SK-N-SH treated with all-trans-retinoic acid at 6 μM for 48 hours (cell line): ENCODE measurements around the gene EXOSC5.

Experiments used
- ATAC-seq: fragments of 200-7000 bp; cut with Tn5 transposase; 3 replicates; pipeline ENCODE4 v1.9.1; 2020; ENCODE audit warnings: mild to moderate bottlenecking, moderate library complexity
- ARNTL ChIP-seq: fragments of 450-650 bp; formaldehyde crosslinking; IDR thresholded peaks from 2 replicates; pipeline ENCODE4 v1.5.0; 2020; ENCODE audit warnings: low read depth, mild to moderate bottlenecking, moderate library complexity, borderline replicate concordance
- BACH2 ChIP-seq: fragments of 250-450 bp; sonication (Bioruptor Pico); IDR thresholded peaks from 2 replicates; pipeline ENCODE4 v1.9.0; 2021; ENCODE audit warnings: mild to moderate bottlenecking, borderline replicate concordance
- CREB5 ChIP-seq: fragments of 250-450 bp; sonication (Bioruptor Pico); IDR thresholded peaks from 2 replicates; pipeline ENCODE4 v1.5.1; 2020; ENCODE audit warnings: low read depth, mild to moderate bottlenecking, moderate library complexity
- CSDC2 ChIP-seq: fragments of 250-450 bp; sonication (Bioruptor Pico); IDR thresholded peaks from 2 replicates; pipeline ENCODE4 v1.5.0; 2020; ENCODE audit warnings: mild to moderate bottlenecking, moderate library complexity
- CSRNP3 ChIP-seq: fragments of 250-450 bp; sonication (Bioruptor Pico); IDR thresholded peaks from 2 replicates; pipeline ENCODE4 v1.5.1; 2021; ENCODE audit warnings: mild to moderate bottlenecking, moderate library complexity
- ESRRG ChIP-seq: fragments of 250-450 bp; sonication (Bioruptor Pico); IDR thresholded peaks from 2 replicates; pipeline ENCODE4 v1.6.1; 2021; ENCODE audit warnings: mild to moderate bottlenecking
- ISL1 ChIP-seq: fragments of 250-450 bp; sonication (Bioruptor Pico); IDR thresholded peaks from 2 replicates; pipeline ENCODE4 v2.1.2; 2022; ENCODE audit warnings: mild to moderate bottlenecking, moderate library complexity
- OSR1 ChIP-seq: fragments of 250-450 bp; sonication (Bioruptor Pico); IDR thresholded peaks from 2 replicates; pipeline ENCODE4 v1.8.0; 2022; ENCODE audit warnings: moderate library complexity, mild to moderate bottlenecking, inconsistent platforms
- POU6F1 ChIP-seq: fragments of 250-450 bp; sonication (Bioruptor Pico); IDR thresholded peaks from 2 replicates; pipeline ENCODE4 v1.8.0; 2021; ENCODE audit warnings: low read depth, mild to moderate bottlenecking, moderate library complexity, borderline replicate concordance
- PPARA ChIP-seq: fragments of 250-450 bp; sonication (Bioruptor Pico); IDR thresholded peaks from 2 replicates; pipeline ENCODE4 v1.5.0; 2020; ENCODE audit warnings: mild to moderate bottlenecking, borderline replicate concordance
- SNAI2 ChIP-seq: fragments of 250-450 bp; sonication (Bioruptor Pico); IDR thresholded peaks from 2 replicates; pipeline ENCODE4 v1.5.0; 2020; ENCODE audit warnings: mild to moderate bottlenecking, moderate library complexity
- TCF4 ChIP-seq: fragments of 250-450 bp; sonication (Bioruptor Pico); IDR thresholded peaks from 2 replicates; pipeline ENCODE4 v1.8.0; 2021; ENCODE audit warnings: mild to moderate bottlenecking, moderate library complexity, borderline replicate concordance
- TOX ChIP-seq: fragments of 250-450 bp; sonication (Bioruptor Pico); IDR thresholded peaks from 2 replicates; pipeline ENCODE4 v1.8.0; 2021; ENCODE audit warnings: mild to moderate bottlenecking, moderate library complexity, borderline replicate concordance
- TSHZ2 ChIP-seq: fragments of 250-450 bp; sonication (Bioruptor Pico); IDR thresholded peaks from 2 replicates; pipeline ENCODE4 v1.5.0; 2020; ENCODE audit warnings: mild to moderate bottlenecking, moderate library complexity
- ZFP3 ChIP-seq: fragments of 250-450 bp; sonication (Bioruptor Pico); IDR thresholded peaks from 2 replicates; pipeline ENCODE4 v1.5.0; 2020; ENCODE audit warnings: mild to moderate bottlenecking, moderate library complexity
- ZFP30 ChIP-seq: fragments of 450-650 bp; formaldehyde crosslinking; IDR thresholded peaks from 2 replicates; pipeline ENCODE4 v1.5.0; 2022; ENCODE audit warnings: mild to moderate bottlenecking, moderate library complexity
- ZNF565 ChIP-seq: fragments of 450-650 bp; formaldehyde crosslinking; conservative IDR thresholded peaks from 2 replicates; pipeline ENCODE4 v1.5.0; 2020; ENCODE audit warnings: low read depth, mild to moderate bottlenecking, moderate library complexity
- ZNF70 ChIP-seq: fragments of 450-650 bp; formaldehyde crosslinking; IDR thresholded peaks from 2 replicates; pipeline ENCODE4 v1.5.0; 2020; ENCODE audit warnings: mild to moderate bottlenecking, moderate library complexity
- ZNF8 ChIP-seq: fragments of 450-650 bp; formaldehyde crosslinking; IDR thresholded peaks from 2 replicates; pipeline ENCODE4 v1.5.0; 2020; ENCODE audit warnings: mild to moderate bottlenecking, moderate library complexity

The EXOSC5 gene

GRCh38 chr19:41420101-41420880, 23.1 kb upstream of the EXOSC5 start:
- ATAC-seq: no peak
- no peak for TF ChIP-seq SNAI2 (CRISPR knock-in tag)
- TF ChIP-seq CREB5 (CRISPR knock-in tag): no peak
- no peak for TF ChIP-seq ZFP3 (CRISPR knock-in tag)
- TF ChIP-seq TCF4 (CRISPR knock-in tag): no peak
- TF ChIP-seq POU6F1 (CRISPR knock-in tag): no peak
- TF ChIP-seq ZNF8 (CRISPR knock-in tag): no peak
- TF ChIP-seq TOX (CRISPR knock-in tag): no peak
- no peak for TF ChIP-seq OSR1 (CRISPR knock-in tag)
- no peak for TF ChIP-seq ISL1
- TF ChIP-seq ARNTL (CRISPR knock-in tag): no peak
- TF ChIP-seq PPARA: no peak
- no peak for TF ChIP-seq ZFP30
- TF ChIP-seq ESRRG: no peak
- TF ChIP-seq TSHZ2 (CRISPR knock-in tag): no peak
- no peak for TF ChIP-seq ZNF70 (CRISPR knock-in tag)
- TF ChIP-seq, all 23 proteins: peak for 0

- no peak for ATAC-seq
- no peak for TF ChIP-seq OSR1 (CRISPR knock-in tag)
- no peak for TF ChIP-seq SNAI2 (CRISPR knock-in tag)
- TF ChIP-seq BACH2: no peak
- TF ChIP-seq CREB5 (CRISPR knock-in tag): no peak
- no peak for TF ChIP-seq ESRRG
- no peak for TF ChIP-seq ZNF565 (CRISPR knock-in tag)
- no peak for TF ChIP-seq CSDC2 (CRISPR knock-in tag)
- no peak for TF ChIP-seq TSHZ2 (CRISPR knock-in tag)
- TF ChIP-seq PPARA: no peak
- TF ChIP-seq ZNF70 (CRISPR knock-in tag): no peak
- TF ChIP-seq POU6F1 (CRISPR knock-in tag): no peak
- TF ChIP-seq CSRNP3 (CRISPR knock-in tag): no peak
- no peak for TF ChIP-seq TCF4 (CRISPR knock-in tag)
- no peak for TF ChIP-seq ZNF8 (CRISPR knock-in tag)
- no peak for TF ChIP-seq ISL1
- no peak for TF ChIP-seq ZFP3 (CRISPR knock-in tag)
Observed at GRCh38 chr19:41416194-41416674, 19.1 kb upstream of the EXOSC5 start.
